Caco-2 (cell line): Measurements from ENCODE around the gene IL1RAPL2. TPM values are rescaled to one million over a fixed set of nuclear protein-coding genes. Genes with fewer than 3 reads are reported as not detected.

Experiments
- BruUV-seq: library from RNA; stranded (reverse); fragments of 400-500 nt; replicated peaks from 2 replicates; lab custom pipeline; 2021; lab: Mats Ljungman, UMichigan
- CTCF ChIA-PET: fragments of 300-600 bp; sonication (Branson Sonifier 250); formaldehyde crosslinking; loops from one replicate; lab custom pipeline; 2022; ENCODE audit warnings: antibody characterized with exemption; lab: Charles Lee
- POLR2A ChIA-PET: fragments of 300-600 bp; sonication (Branson Sonifier 250); formaldehyde crosslinking; loops from one replicate; lab custom pipeline; 2022; ENCODE audit warnings: antibody characterized with exemption; lab: Charles Lee
- DNase-seq, 2 experiments: peaks; one replicate each; pipeline versions ENCODE4 v3.0.0 to v3.0.0-alpha.2; 2020 to 2022
- H3K27me3 ChIP-seq: replicated peaks from 2 replicates; pipeline ENCODE4 v1.6.0; 2011; ENCODE audit warnings: low read length; ENCODE audit not compliant: control insufficient read depth, insufficient read depth
- H3K36me3 ChIP-seq: 2 replicates; pipeline ENCODE4 v1.5.1; 2011; ENCODE audit warnings: low read length; ENCODE audit not compliant: control insufficient read depth, insufficient read depth
- H3K4me1 ChIP-seq: fragments of 250-450 bp; sonication (Bioruptor Pico); 2 replicates; pipeline ENCODE4 v1.5.1; 2020; ENCODE audit warnings: mild to moderate bottlenecking
- H3K4me3 ChIP-seq: 2 replicates; pipeline ENCODE4 v1.5.1; 2011; ENCODE audit warnings: low read depth, mild to moderate bottlenecking, control low read depth, low read length
- H3K9me3 ChIP-seq: fragments of 250-450 bp; sonication (Bioruptor Pico); 2 replicates; pipeline ENCODE4 v1.5.1; 2020; ENCODE audit warnings: mild to moderate bottlenecking, moderate library complexity
- H3K27ac Mint-ChIP-seq: one replicate; pipeline ENCODE4 v1.8.0; 2022; ENCODE audit warnings: mixed read lengths; ENCODE audit not compliant: unreplicated experiment
- H3K27me3 Mint-ChIP-seq: one replicate; pipeline ENCODE4 v1.8.0; 2022; ENCODE audit warnings: mixed read lengths; ENCODE audit not compliant: insufficient read depth, unreplicated experiment
- H3K36me3 Mint-ChIP-seq: one replicate; pipeline ENCODE4 v1.8.0; 2022; ENCODE audit warnings: mild to moderate bottlenecking, mixed read lengths; ENCODE audit not compliant: insufficient read depth, unreplicated experiment
- H3K4me1 Mint-ChIP-seq: one replicate; pipeline ENCODE4 v1.8.0; 2022; ENCODE audit warnings: low read depth, mixed read lengths; ENCODE audit not compliant: unreplicated experiment
- H3K4me3 Mint-ChIP-seq: one replicate; pipeline ENCODE4 v1.8.0; 2022; ENCODE audit warnings: mild to moderate bottlenecking, moderate library complexity, mixed read lengths; ENCODE audit not compliant: unreplicated experiment
- H3K9me3 Mint-ChIP-seq: one replicate; pipeline ENCODE4 v1.8.0; 2022; ENCODE audit warnings: mixed read lengths; ENCODE audit not compliant: unreplicated experiment
- intact Hi-C: fragments of 100-400 bp; cut with micrococcal nuclease; formaldehyde crosslinking; loops from one replicate; pipeline ENCODE4 v1.10.0; 2022; ENCODE audit not compliant: unreplicated experiment
- total RNA-seq: library from RNA; stranded (reverse); gene quantifications from 2 replicates; pipeline ENCODE4 v1.2.3, GENCODE V29; 2022
- TF ChIP-seq, protein P1 (sequence below), 2 experiments: fragments of 200-600 bp in 1 of 2; IDR thresholded peaks; 1 replicate in 1 of 2; 2 replicates in 1 of 2; pipeline versions ENCODE4 v1.5.1 to v1.8.0; 2011 to 2022; ENCODE audit warnings: antibody characterized with exemption in 1 of 2, control low read depth in 1 of 2, inconsistent platforms in 1 of 2, low read depth in 1 of 2, low read length in 1 of 2, mild to moderate bottlenecking in 1 of 2, moderate library complexity in 1 of 2; ENCODE audit not compliant: insufficient read depth in 1 of 2, severe bottlenecking in 1 of 2, unreplicated experiment in 1 of 2

Gene IL1RAPL2
- total RNA-seq, 1 experiment from 2014 or later: not detected

DNA sequence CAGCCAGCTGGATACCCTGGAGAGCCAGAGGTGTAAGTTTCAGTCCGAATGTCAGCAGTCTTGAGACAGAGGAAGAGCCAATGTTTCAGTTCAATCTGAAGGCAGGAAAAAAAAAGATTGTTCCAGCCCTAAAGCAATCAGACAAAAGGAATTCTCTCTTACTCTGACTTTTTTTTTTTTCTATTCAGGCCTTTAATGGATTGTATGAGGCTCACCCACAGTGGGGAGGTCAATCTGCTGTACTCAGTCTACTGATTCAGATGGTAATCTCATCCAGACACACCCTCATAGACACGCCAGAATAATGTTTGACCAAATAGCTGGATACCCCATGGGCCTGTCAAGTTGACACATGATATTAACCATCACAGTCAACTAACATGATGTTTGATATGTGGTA is 602.6 kb downstream of the IL1RAPL2 start:
- no peak overlapping the region for H3K4me3 Mint-ChIP-seq
- H3K4me1 ChIP-seq: no peaks in the 10 kb centered on the region
- TF ChIP-seq, protein P1, sequence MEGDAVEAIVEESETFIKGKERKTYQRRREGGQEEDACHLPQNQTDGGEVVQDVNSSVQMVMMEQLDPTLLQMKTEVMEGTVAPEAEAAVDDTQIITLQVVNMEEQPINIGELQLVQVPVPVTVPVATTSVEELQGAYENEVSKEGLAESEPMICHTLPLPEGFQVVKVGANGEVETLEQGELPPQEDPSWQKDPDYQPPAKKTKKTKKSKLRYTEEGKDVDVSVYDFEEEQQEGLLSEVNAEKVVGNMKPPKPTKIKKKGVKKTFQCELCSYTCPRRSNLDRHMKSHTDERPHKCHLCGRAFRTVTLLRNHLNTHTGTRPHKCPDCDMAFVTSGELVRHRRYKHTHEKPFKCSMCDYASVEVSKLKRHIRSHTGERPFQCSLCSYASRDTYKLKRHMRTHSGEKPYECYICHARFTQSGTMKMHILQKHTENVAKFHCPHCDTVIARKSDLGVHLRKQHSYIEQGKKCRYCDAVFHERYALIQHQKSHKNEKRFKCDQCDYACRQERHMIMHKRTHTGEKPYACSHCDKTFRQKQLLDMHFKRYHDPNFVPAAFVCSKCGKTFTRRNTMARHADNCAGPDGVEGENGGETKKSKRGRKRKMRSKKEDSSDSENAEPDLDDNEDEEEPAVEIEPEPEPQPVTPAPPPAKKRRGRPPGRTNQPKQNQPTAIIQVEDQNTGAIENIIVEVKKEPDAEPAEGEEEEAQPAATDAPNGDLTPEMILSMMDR (IDR thresholded peaks at IDR 0.05; ENCODE audit: insufficient read depth in 1 of 2, low read depth in 1 of 2, low read length in 1 of 2, severe bottlenecking in 1 of 2, unreplicated experiment in 1 of 2): no peak
- H3K36me3 Mint-ChIP-seq: no peaks in the 10 kb centered on the region
- no peak overlapping the region for H3K4me3 ChIP-seq
- H3K4me1 Mint-ChIP-seq: no peaks in the 10 kb centered on the region
- no peak overlapping the region for H3K27ac Mint-ChIP-seq
- POLR2A ChIA-PET: no interaction called here
- CTCF ChIA-PET: no interaction called here
- H3K9me3 ChIP-seq: no peaks in the 10 kb centered on the region
- no peaks in the 10 kb centered on the region for H3K27me3 ChIP-seq
- H3K27me3 Mint-ChIP-seq: peaks cover 2% of the 10 kb centered on the region
- no peaks in the 10 kb centered on the region for H3K36me3 ChIP-seq
- no peaks in the 10 kb centered on the region for H3K9me3 Mint-ChIP-seq
- intact Hi-C loops: no loop called here
- BruUV-seq: no TSS peak
- no peak for DNase-seq

DNA sequence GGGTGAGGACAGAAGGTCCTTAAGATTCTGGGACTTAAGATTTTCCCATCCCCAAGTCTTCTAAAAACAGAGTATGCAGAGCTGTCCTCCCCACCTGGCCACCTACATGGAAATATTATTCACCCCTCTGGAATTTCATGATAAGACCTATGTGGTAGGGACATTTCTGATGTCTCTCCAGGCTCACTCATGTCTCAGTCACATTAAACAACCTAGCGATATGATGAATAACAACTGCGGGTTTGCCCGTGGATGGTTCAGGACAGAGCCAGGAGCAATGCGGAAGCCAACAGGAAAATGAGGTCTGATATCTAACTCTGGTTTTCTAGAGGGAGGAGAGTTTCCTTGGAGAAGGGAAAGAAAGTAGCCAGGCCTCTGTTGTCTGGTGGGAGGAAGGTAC is 607.1 kb downstream of the IL1RAPL2 start:
- H3K36me3 ChIP-seq: no peaks in the 10 kb centered on the region
- DNase-seq: no peak
- no peaks in the 10 kb centered on the region for H3K4me1 Mint-ChIP-seq
- H3K27ac Mint-ChIP-seq: no peak overlapping the region
- no peaks in the 10 kb centered on the region for H3K27me3 Mint-ChIP-seq
- no peaks in the 10 kb centered on the region for H3K36me3 Mint-ChIP-seq
- intact Hi-C loops: no loop called here
- no peaks in the 10 kb centered on the region for H3K9me3 Mint-ChIP-seq
- H3K9me3 ChIP-seq: no peaks in the 10 kb centered on the region
- no peak overlapping the region for H3K4me3 ChIP-seq
- ChIA-PET POLR2A (no interaction called here), CTCF (no interaction called here)
- no peaks in the 10 kb centered on the region for H3K4me1 ChIP-seq
- H3K27me3 ChIP-seq: no peaks in the 10 kb centered on the region
- no TSS peak for BruUV-seq
- TF ChIP-seq, protein P1 (IDR thresholded peaks at IDR 0.05; ENCODE audit: insufficient read depth in 1 of 2, low read depth in 1 of 2, low read length in 1 of 2, severe bottlenecking in 1 of 2, unreplicated experiment in 1 of 2): no peak
- H3K4me3 Mint-ChIP-seq: no peak overlapping the region

DNA sequence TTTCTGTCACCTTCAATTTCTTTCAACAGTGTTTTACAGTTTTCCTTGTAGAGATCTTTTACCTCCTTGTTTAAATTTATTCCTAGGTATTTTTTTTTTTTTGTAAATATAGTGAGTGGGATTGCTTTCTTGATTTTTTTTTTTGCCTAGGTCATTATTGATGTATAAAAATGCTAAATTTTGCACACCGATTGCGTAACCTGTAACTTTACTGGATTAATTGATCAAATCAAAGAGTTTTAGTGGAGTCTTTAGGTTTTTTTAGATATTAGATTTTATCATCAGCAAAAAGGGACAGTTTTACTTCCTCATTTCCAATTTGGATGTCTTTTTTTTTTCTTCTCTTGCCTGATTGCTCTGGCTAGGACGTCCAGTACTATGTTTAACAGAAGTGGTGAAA is 613.6 kb downstream of the IL1RAPL2 start:
- Mint-ChIP-seq H3K27ac (no peak overlapping the region), H3K4me1 (no peaks in the 10 kb centered on the region), H3K4me3 (no peak overlapping the region), H3K36me3 (no peaks in the 10 kb centered on the region), H3K9me3 (no peaks in the 10 kb centered on the region), H3K27me3 (no peaks in the 10 kb centered on the region)
- no peak for DNase-seq
- ChIA-PET CTCF (no interaction called here), POLR2A (no interaction called here)
- Histone ChIP-seq H3K4me1 (no peaks in the 10 kb centered on the region), H3K4me3 (no peak overlapping the region), H3K36me3 (no peaks in the 10 kb centered on the region), H3K27me3 (no peaks in the 10 kb centered on the region), H3K9me3 (no peaks in the 10 kb centered on the region)
- intact Hi-C loops: no loop called here
- no TSS peak for BruUV-seq
- TF ChIP-seq, protein P1 (IDR thresholded peaks at IDR 0.05; ENCODE audit: insufficient read depth in 1 of 2, low read depth in 1 of 2, low read length in 1 of 2, severe bottlenecking in 1 of 2, unreplicated experiment in 1 of 2): no peak
